ENCODE results near the gene C21orf91.

Gene C21orf91

GRCh38 chr21:17796503-17796902 lies 22.7 kb downstream of the C21orf91 start:
- H3K27ac ChIP-seq (ENCODE audit: low read depth, low read length) = peak overlapping the region; percentile 99
- peaks cover 18% of the 10 kb centered on the region for H3K36me3 ChIP-seq (ENCODE audit: low read length)
- no peak for TF ChIP-seq EZH2phosphoT487 (conservative IDR thresholded peaks at IDR 0.05; ENCODE audit: low read length)
- TF ChIP-seq CTCF (IDR thresholded peaks at IDR 0.05; ENCODE audit: insufficient read depth, low read length, poor library complexity, severe bottlenecking) = no peak
- H3K9ac ChIP-seq (ENCODE audit: low read length) = peak overlapping the region; percentile 56
- peaks cover 94% of the 10 kb centered on the region for H3K79me2 ChIP-seq (ENCODE audit: insufficient read depth, low read length)
- H3K4me2 ChIP-seq (ENCODE audit: low read depth, low read length, poor library complexity, severe bottlenecking) = peak overlapping the region; percentile 95
- no peak overlapping the region for H3K4me3 ChIP-seq (ENCODE audit: insufficient read depth, low read length, poor library complexity, severe bottlenecking)
- no peaks in the 10 kb centered on the region for H3K9me3 ChIP-seq (ENCODE audit: insufficient read depth, low read length)
- H2AFZ ChIP-seq (ENCODE audit: low read depth, low read length, severe bottlenecking) = no peak overlapping the region
- H4K20me1 ChIP-seq (ENCODE audit: low read depth, low read length) = no peaks in the 10 kb centered on the region
- H3K9me2 ChIP-seq (replicated peaks; ENCODE audit: insufficient read depth, low read length) = no peaks in the 10 kb centered on the region
- H3K27me3 ChIP-seq (ENCODE audit: low read length) = no peaks in the 10 kb centered on the region
- H3F3A ChIP-seq (ENCODE audit: insufficient read depth) = peaks cover 74% of the 10 kb centered on the region

- Histone ChIP-seq H3K9me3 (ENCODE audit: insufficient read depth, low read length) (no peaks in the 10 kb centered on the region), H3K27me3 (ENCODE audit: low read length) (no peaks in the 10 kb centered on the region), H4K20me1 (ENCODE audit: low read depth, low read length) (no peaks in the 10 kb centered on the region), H3K36me3 (ENCODE audit: low read length) (peaks cover 18% of the 10 kb centered on the region), H3K79me2 (ENCODE audit: insufficient read depth, low read length) (peaks cover 96% of the 10 kb centered on the region), H3F3A (ENCODE audit: insufficient read depth) (peaks cover 79% of the 10 kb centered on the region), H2AFZ (ENCODE audit: low read depth, low read length, severe bottlenecking) (no peak overlapping the region), H3K9ac (ENCODE audit: low read length) (peak overlapping the region; percentile 56), H3K27ac (ENCODE audit: low read depth, low read length) (peak overlapping the region; percentile 99), H3K9me2 (replicated peaks; ENCODE audit: insufficient read depth, low read length) (no peaks in the 10 kb centered on the region), H3K4me2 (ENCODE audit: low read depth, low read length, poor library complexity, severe bottlenecking) (peak overlapping the region; percentile 95), H3K4me3 (ENCODE audit: insufficient read depth, low read length, poor library complexity, severe bottlenecking) (peak overlapping the region; percentile 54)
- no peak for TF ChIP-seq EZH2phosphoT487 (conservative IDR thresholded peaks at IDR 0.05; ENCODE audit: low read length)
- TF ChIP-seq CTCF (IDR thresholded peaks at IDR 0.05; ENCODE audit: insufficient read depth, low read length, poor library complexity, severe bottlenecking) = no peak
Observed at GRCh38 chr21:17796037-17796403, 23.1 kb downstream of the C21orf91 start.

- Histone ChIP-seq H4K20me1 (ENCODE audit: low read depth, low read length) (no peaks in the 10 kb centered on the region), H3K36me3 (ENCODE audit: low read length) (peaks cover 15% of the 10 kb centered on the region), H3K79me2 (ENCODE audit: insufficient read depth, low read length) (peaks cover 89% of the 10 kb centered on the region)
Observed at GRCh38 chr21:17795146-17796036, 23.8 kb downstream of the C21orf91 start.

More at GRCh38 chr21:17795146-17796036, 23.8 kb downstream of the C21orf91 start:
- peak overlapping the region; percentile 56 for H3K9ac ChIP-seq (ENCODE audit: low read length)
- H3K27ac ChIP-seq (ENCODE audit: low read depth, low read length) = peak overlapping the region; percentile 99
- peak overlapping the region; percentile 95 for H3K4me2 ChIP-seq (ENCODE audit: low read depth, low read length, poor library complexity, severe bottlenecking)
- no peaks in the 10 kb centered on the region for H3K27me3 ChIP-seq (ENCODE audit: low read length)
- TF ChIP-seq CTCF (IDR thresholded peaks at IDR 0.05; ENCODE audit: insufficient read depth, low read length, poor library complexity, severe bottlenecking) = no peak
- no peak for TF ChIP-seq EZH2phosphoT487 (conservative IDR thresholded peaks at IDR 0.05; ENCODE audit: low read length)
- H3K9me3 ChIP-seq (ENCODE audit: insufficient read depth, low read length) = no peaks in the 10 kb centered on the region
- H3K4me3 ChIP-seq (ENCODE audit: insufficient read depth, low read length, poor library complexity, severe bottlenecking) = peak overlapping the region; percentile 54
- H2AFZ ChIP-seq (ENCODE audit: low read depth, low read length, severe bottlenecking) = no peak overlapping the region
- no peaks in the 10 kb centered on the region for H3K9me2 ChIP-seq (replicated peaks; ENCODE audit: insufficient read depth, low read length)
- H3F3A ChIP-seq (ENCODE audit: insufficient read depth) = peaks cover 82% of the 10 kb centered on the region
